A549 treated with CpdA at 1 μM for 4 hours (cell line): Measurements from ENCODE around the gene COX4I2. TPM values are rescaled to one million over a fixed set of nuclear protein-coding genes. Genes with fewer than 3 reads are reported as not detected.

Source experiments
- total RNA-seq: library from RNA; stranded (reverse); fragments of 200-300 nt; extraction: Qiagen RNA extraction; gene quantifications from 5 replicates; pipeline ENCODE4 v1.2.3, GENCODE V29; 2022; ENCODE audit warnings: low read depth

COX4I2 gene
- total RNA-seq, result not detected in 5 replicates

GRCh38 chr20:31637660-31638059, at the start of gene COX4I2:
Gene COX4I2, plus strand, starts transcription at chr20:31637912. Its CDS starts 1,106 bp downstream, at chr20:31639018.

GRCh38 chr20:31605031-31605901, 32.4 kb upstream of the COX4I2 start, which contains the start of gene ID1:
Gene ID1, plus strand, starts transcription at chr20:31605289. Its CDS starts 99 bp downstream, at chr20:31605388.

Other genes with a start within 250 kb of the COX4I2 start
- not detected in 5 replicates for gene DEFB119, start 247.3 kb upstream of the COX4I2 start, total RNA-seq
- gene DEFB121, start 231.7 kb upstream of the COX4I2 start, total RNA-seq, result not detected in 5 replicates
- gene DEFB123, start 197.3 kb upstream of the COX4I2 start, total RNA-seq, result not detected in 5 replicates
- not detected in 5 replicates for gene DEFB124, start 162.8 kb upstream of the COX4I2 start, total RNA-seq
- gene REM1, start 162.6 kb upstream of the COX4I2 start, total RNA-seq, result 0.09 to 0.13 TPM (median 0.10 TPM) in 3 of 5 replicates, not detected in the others
- gene HM13, start 123.5 kb upstream of the COX4I2 start, total RNA-seq, result 190 to 266 TPM (median 248 TPM) in 5 replicates
- 155 to 284 TPM (median 194 TPM) in 5 replicates for gene ID1, start 32.6 kb upstream of the COX4I2 start, total RNA-seq
- 135 to 153 TPM (median 148 TPM) in 5 replicates for gene BCL2L1, start 85.0 kb downstream of the COX4I2 start, total RNA-seq
- gene TPX2, start 101.4 kb downstream of the COX4I2 start, total RNA-seq, result 100 to 117 TPM (median 107 TPM) in 5 replicates
- gene MYLK2, start 181.4 kb downstream of the COX4I2 start, total RNA-seq, result 0.61 to 0.87 TPM (median 0.66 TPM) in 5 replicates
- 0.62 to 1.8 TPM (median 1.2 TPM) in 5 replicates for gene FOXS1, start 207.7 kb downstream of the COX4I2 start, total RNA-seq
- gene DUSP15, start 232.6 kb downstream of the COX4I2 start, total RNA-seq, result 0.64 to 1.5 TPM (median 1.1 TPM) in 5 replicates
- 0.06 to 0.20 TPM in 2 of 5 replicates, not detected in the others for gene TTLL9, start 232.7 kb downstream of the COX4I2 start, total RNA-seq